Neural progenitor cell (in vitro differentiated cells): Measurements from ENCODE around the gene WDR89. TPM values are rescaled to one million over a fixed set of nuclear protein-coding genes. Genes with fewer than 3 reads are reported as not detected.

Experiments used
- DNase-seq: peaks from one replicate; pipeline ENCODE4 v3.0.0-alpha.2; 2016; ENCODE audit warnings: low spot score
- H2AFZ ChIP-seq: fragments of 200-600 bp; sonication (generic); replicated peaks from 2 replicates; pipeline ENCODE4 v1.6.1; 2016; ENCODE audit warnings: antibody characterized with exemption
- H3F3A ChIP-seq: fragments of 200-600 bp; sonication (generic); 2 replicates; pipeline ENCODE4 v1.6.1; 2016; ENCODE audit warnings: antibody characterized with exemption, low read depth
- H3K27ac ChIP-seq: fragments of 200-600 bp; sonication (generic); 2 replicates; pipeline ENCODE4 v1.5.1; 2016; ENCODE audit warnings: mild to moderate bottlenecking
- H3K27me3 ChIP-seq: fragments of 200-600 bp; sonication (generic); 2 replicates; pipeline ENCODE4 v1.6.1; 2016; ENCODE audit warnings: mild to moderate bottlenecking, moderate library complexity
- H3K36me3 ChIP-seq: fragments of 200-600 bp; sonication (generic); 2 replicates; pipeline ENCODE4 v1.5.1; 2016
- H3K4me1 ChIP-seq: fragments of 200-600 bp; sonication (generic); 2 replicates; pipeline ENCODE4 v1.6.1; 2016; ENCODE audit warnings: mixed run types
- H3K4me2 ChIP-seq: fragments of 200-600 bp; sonication (generic); 2 replicates; pipeline ENCODE4 v1.6.1; 2016
- H3K4me3 ChIP-seq: fragments of 200-600 bp; sonication (generic); 2 replicates; pipeline ENCODE4 v1.5.1; 2016
- H3K79me2 ChIP-seq: fragments of 200-600 bp; sonication (generic); 2 replicates; pipeline ENCODE4 v1.6.1; 2016; ENCODE audit warnings: low read depth
- H3K9ac ChIP-seq: fragments of 200-600 bp; sonication (generic); 2 replicates; pipeline ENCODE4 v1.6.1; 2016
- H3K9me3 ChIP-seq: fragments of 200-600 bp; sonication (generic); 2 replicates; pipeline ENCODE4 v1.5.1; 2016; ENCODE audit warnings: low read depth
- H4K20me1 ChIP-seq: fragments of 200-600 bp; sonication (generic); 2 replicates; pipeline ENCODE4 v1.6.1; 2016; ENCODE audit warnings: low read depth
- H3K27ac Mint-ChIP-seq: 3 replicates; pipeline ENCODE4 v1.8.0; 2021; ENCODE audit warnings: mixed read lengths
- H3K27me3 Mint-ChIP-seq: 2 replicates; pipeline ENCODE4 v1.8.0; 2022; ENCODE audit warnings: low read depth, mild to moderate bottlenecking, inconsistent platforms, moderate library complexity, mixed read lengths; ENCODE audit not compliant: insufficient read depth
- H3K36me3 Mint-ChIP-seq: 3 replicates; pipeline ENCODE4 v1.8.0; 2021; ENCODE audit warnings: mixed read lengths
- H3K4me1 Mint-ChIP-seq: 3 replicates; pipeline ENCODE4 v1.8.0; 2021; ENCODE audit warnings: mixed read lengths
- H3K4me3 Mint-ChIP-seq: 3 replicates; pipeline ENCODE4 v1.8.0; 2021; ENCODE audit warnings: mild to moderate bottlenecking, moderate library complexity, mixed read lengths
- H3K9me3 Mint-ChIP-seq: 3 replicates; pipeline ENCODE4 v1.8.0; 2020; ENCODE audit warnings: mixed read lengths
- EZH2 ChIP-seq: fragments of 200-600 bp; sonication (generic); IDR thresholded peaks from 2 replicates; pipeline ENCODE4 v1.6.1; 2017; ENCODE audit warnings: antibody characterized with exemption, mild to moderate bottlenecking, moderate library complexity
- EZH2phosphoT487 ChIP-seq: fragments of 200-600 bp; sonication (generic); IDR thresholded peaks from 2 replicates; pipeline ENCODE4 v1.6.1; 2017; ENCODE audit warnings: antibody characterized with exemption
- total RNA-seq: library from RNA; depleted of rRNA; stranded (reverse); fragments of >200 nt; gene quantifications from 2 replicates; pipeline ENCODE4 v1.2.3, GENCODE V29; 2015; ENCODE audit warnings: low replicate concordance
- TF ChIP-seq, protein P1 (sequence below): fragments of 200-600 bp; sonication (generic); IDR thresholded peaks from 2 replicates; pipeline ENCODE4 v1.5.1; 2017; ENCODE audit warnings: antibody characterized with exemption, mild to moderate bottlenecking

The WDR89 gene
- total RNA-seq, 1 donor from 2014 or later: 39.0 TPM

DNA sequence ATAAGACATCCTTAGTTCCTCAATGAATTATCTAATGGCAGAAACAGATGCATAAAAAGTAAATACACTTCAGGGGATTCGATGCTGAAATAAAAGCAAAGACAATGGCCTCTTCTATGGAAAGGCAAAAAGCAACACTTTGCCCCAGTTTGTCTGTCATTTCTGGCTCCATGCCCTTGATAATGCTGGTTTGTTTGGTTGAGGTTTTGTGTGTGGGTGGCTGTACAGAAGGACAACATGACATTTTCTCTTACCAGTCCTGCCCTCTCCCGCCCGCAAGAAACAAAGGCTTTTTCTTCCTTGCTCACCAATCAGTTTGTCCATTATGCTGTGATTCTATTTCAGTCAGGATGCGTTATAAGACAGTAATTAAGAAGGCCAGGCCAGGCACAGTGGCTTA, 18.1 kb upstream of the WDR89 start:
- no peaks in the 10 kb centered on the region for H3K9me3 ChIP-seq
- DNase-seq: no peak
- Mint-ChIP-seq H3K27ac (peak overlapping the region; percentile 78), H3K4me1 (no peaks in the 10 kb centered on the region), H3K9me3 (no peaks in the 10 kb centered on the region), H3K4me3 (no peak overlapping the region), H3K36me3 (no peaks in the 10 kb centered on the region), H3K27me3 (no peaks in the 10 kb centered on the region)
- no peaks in the 10 kb centered on the region for H4K20me1 ChIP-seq
- H3K9ac ChIP-seq: no peak overlapping the region
- H3K27me3 ChIP-seq: no peaks in the 10 kb centered on the region
- no peaks in the 10 kb centered on the region for H3K79me2 ChIP-seq
- TF ChIP-seq EZH2phosphoT487: no peak
- TF ChIP-seq, protein P1, sequence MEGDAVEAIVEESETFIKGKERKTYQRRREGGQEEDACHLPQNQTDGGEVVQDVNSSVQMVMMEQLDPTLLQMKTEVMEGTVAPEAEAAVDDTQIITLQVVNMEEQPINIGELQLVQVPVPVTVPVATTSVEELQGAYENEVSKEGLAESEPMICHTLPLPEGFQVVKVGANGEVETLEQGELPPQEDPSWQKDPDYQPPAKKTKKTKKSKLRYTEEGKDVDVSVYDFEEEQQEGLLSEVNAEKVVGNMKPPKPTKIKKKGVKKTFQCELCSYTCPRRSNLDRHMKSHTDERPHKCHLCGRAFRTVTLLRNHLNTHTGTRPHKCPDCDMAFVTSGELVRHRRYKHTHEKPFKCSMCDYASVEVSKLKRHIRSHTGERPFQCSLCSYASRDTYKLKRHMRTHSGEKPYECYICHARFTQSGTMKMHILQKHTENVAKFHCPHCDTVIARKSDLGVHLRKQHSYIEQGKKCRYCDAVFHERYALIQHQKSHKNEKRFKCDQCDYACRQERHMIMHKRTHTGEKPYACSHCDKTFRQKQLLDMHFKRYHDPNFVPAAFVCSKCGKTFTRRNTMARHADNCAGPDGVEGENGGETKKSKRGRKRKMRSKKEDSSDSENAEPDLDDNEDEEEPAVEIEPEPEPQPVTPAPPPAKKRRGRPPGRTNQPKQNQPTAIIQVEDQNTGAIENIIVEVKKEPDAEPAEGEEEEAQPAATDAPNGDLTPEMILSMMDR: no peak
- TF ChIP-seq EZH2: no peak
- no peaks in the 10 kb centered on the region for H3K36me3 ChIP-seq
- H3K4me3 ChIP-seq: no peak overlapping the region
- H3K27ac ChIP-seq: no peak overlapping the region
- H2AFZ ChIP-seq: no peak overlapping the region
- no peak overlapping the region for H3K4me2 ChIP-seq
- H3F3A ChIP-seq: no peaks in the 10 kb centered on the region
- no peaks in the 10 kb centered on the region for H3K4me1 ChIP-seq

DNA sequence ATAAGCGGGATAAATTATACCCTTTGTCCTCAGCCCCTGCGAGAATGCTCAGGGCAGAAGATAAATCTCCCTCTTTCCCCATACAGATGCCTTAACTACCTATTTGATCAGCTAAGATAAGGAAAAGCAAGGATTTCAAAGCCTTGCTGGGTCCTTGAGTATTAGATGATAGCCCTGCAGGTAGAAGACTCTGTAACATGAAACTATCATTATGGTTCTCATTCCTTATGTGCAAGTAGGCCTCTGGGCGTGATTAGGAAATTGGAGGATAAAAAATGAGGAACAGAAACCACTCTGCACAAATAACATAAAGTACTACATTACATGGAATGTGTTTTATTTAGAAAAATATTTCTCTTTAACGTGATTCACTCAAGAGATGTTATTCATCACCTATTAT, 14.5 kb upstream of the WDR89 start:
- Histone ChIP-seq H3K4me1 (no peaks in the 10 kb centered on the region), H3K4me3 (no peak overlapping the region), H3K36me3 (no peaks in the 10 kb centered on the region), H3K79me2 (no peaks in the 10 kb centered on the region), H2AFZ (no peak overlapping the region), H3K27ac (no peak overlapping the region), H4K20me1 (no peaks in the 10 kb centered on the region), H3K27me3 (no peaks in the 10 kb centered on the region), H3K4me2 (no peak overlapping the region), H3F3A (no peaks in the 10 kb centered on the region), H3K9me3 (no peaks in the 10 kb centered on the region), H3K9ac (no peak overlapping the region)
- Mint-ChIP-seq H3K9me3 (no peaks in the 10 kb centered on the region), H3K27ac (no peak overlapping the region), H3K36me3 (no peaks in the 10 kb centered on the region), H3K4me3 (no peak overlapping the region), H3K27me3 (no peaks in the 10 kb centered on the region), H3K4me1 (no peaks in the 10 kb centered on the region)
- DNase-seq: no peak
- TF ChIP-seq EZH2 (no peak), EZH2phosphoT487 (no peak)
- TF ChIP-seq, protein P1: no peak

DNA sequence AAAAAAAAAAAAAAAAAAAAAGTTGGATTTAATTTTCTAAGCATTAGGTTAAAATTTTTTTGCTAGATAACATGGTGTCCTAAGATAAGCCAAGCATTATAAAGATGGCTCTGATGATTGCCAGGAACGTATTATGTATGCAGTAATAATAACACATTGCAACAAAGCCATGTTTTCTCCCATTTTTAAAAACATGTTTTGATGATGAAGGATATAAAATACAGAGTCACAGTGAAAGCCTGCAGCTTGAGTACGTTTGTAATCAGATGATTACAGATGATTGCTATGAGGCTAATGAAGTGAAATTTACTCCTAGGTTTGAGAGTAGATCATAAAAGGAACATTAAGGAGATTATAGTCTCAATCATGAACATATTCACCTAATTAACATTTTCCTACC, 13.3 kb upstream of the WDR89 start:
- no peaks in the 10 kb centered on the region for H4K20me1 ChIP-seq
- Mint-ChIP-seq H3K4me1 (no peaks in the 10 kb centered on the region), H3K4me3 (no peak overlapping the region), H3K36me3 (no peaks in the 10 kb centered on the region), H3K27me3 (no peaks in the 10 kb centered on the region), H3K27ac (no peak overlapping the region), H3K9me3 (no peaks in the 10 kb centered on the region)
- H3K36me3 ChIP-seq: no peaks in the 10 kb centered on the region
- TF ChIP-seq EZH2phosphoT487: no peak
- TF ChIP-seq EZH2: no peak
- TF ChIP-seq, protein P1: no peak
- H3K4me1 ChIP-seq: no peaks in the 10 kb centered on the region
- H3K9ac ChIP-seq: no peak overlapping the region
- no peaks in the 10 kb centered on the region for H3K27me3 ChIP-seq
- H3F3A ChIP-seq: no peaks in the 10 kb centered on the region
- no peak overlapping the region for H3K27ac ChIP-seq
- H3K4me3 ChIP-seq: no peak overlapping the region
- no peak overlapping the region for H3K4me2 ChIP-seq
- DNase-seq: no peak
- no peaks in the 10 kb centered on the region for H3K79me2 ChIP-seq
- no peak overlapping the region for H2AFZ ChIP-seq
- no peaks in the 10 kb centered on the region for H3K9me3 ChIP-seq

- DNase-seq: no peak
- TF ChIP-seq, protein P1: no peak
- TF ChIP-seq EZH2phosphoT487: no peak
- H3K27me3 Mint-ChIP-seq: no peaks in the 10 kb centered on the region
- H3F3A ChIP-seq: no peaks in the 10 kb centered on the region
- no peak overlapping the region for H3K4me2 ChIP-seq
- no peaks in the 10 kb centered on the region for H3K9me3 ChIP-seq
- H3K9ac ChIP-seq: no peak overlapping the region
- no peaks in the 10 kb centered on the region for H3K36me3 ChIP-seq
- H3K79me2 ChIP-seq: no peaks in the 10 kb centered on the region
- no peaks in the 10 kb centered on the region for H3K9me3 Mint-ChIP-seq
- H3K27me3 ChIP-seq: no peaks in the 10 kb centered on the region
- H3K27ac ChIP-seq: no peak overlapping the region
- no peak overlapping the region for H3K4me3 Mint-ChIP-seq
- H3K4me1 Mint-ChIP-seq: no peaks in the 10 kb centered on the region
- no peak overlapping the region for H3K4me3 ChIP-seq
- no peaks in the 10 kb centered on the region for H3K4me1 ChIP-seq
- H2AFZ ChIP-seq: no peak overlapping the region
- no peak overlapping the region for H3K27ac Mint-ChIP-seq
- no peaks in the 10 kb centered on the region for H3K36me3 Mint-ChIP-seq
- H4K20me1 ChIP-seq: no peaks in the 10 kb centered on the region
These were observed 12.7 kb upstream of the WDR89 start for GRCh38 chr14:63654346-63654745.
